Breast epithelium (tissue), 4 donors: ENCODE data around the gene DMAP1. TPM values are rescaled to one million over a fixed set of nuclear protein-coding genes. Genes with fewer than 3 reads are reported as not detected.
A peak's percentile ranks its signal among the peaks of the same experiment; 100 is the strongest.

Experiments used
- DNase-seq, 2 donors: peaks; one replicate each; pipeline ENCODE4 v3.0.0-alpha.2; 2019; ENCODE audit warnings: low spot score in 2 of 2
- H3K27ac ChIP-seq, 2 donors: fragments of 200-600 bp; sonication (generic) in 1 of 2; one replicate each; pipeline ENCODE4 v1.5.1; 2016 to 2019; ENCODE audit warnings: mild to moderate bottlenecking in 1 of 2
- H3K27me3 ChIP-seq, 2 donors: fragments of 200-600 bp; sonication (generic) in 1 of 2; one replicate each; pipeline versions ENCODE4 v1.5.1 to v1.6.0; 2017 to 2019; ENCODE audit warnings: control low read depth in 1 of 2, mild to moderate bottlenecking in 1 of 2
- H3K36me3 ChIP-seq: fragments of 200-600 bp; one replicate; pipeline ENCODE4 v1.5.1; 2019
- H3K4me1 ChIP-seq, 2 donors: fragments of 200-600 bp; sonication (generic); one replicate each; pipeline ENCODE4 v1.5.1; 2016 to 2019; ENCODE audit warnings: control low read depth in 1 of 2
- H3K4me3 ChIP-seq, 3 donors: fragments of 200-600 bp; sonication (generic); 1 replicate in 2 of 3; 2 replicates in 1 of 3; pipeline ENCODE4 v1.5.1; 2016 to 2019; ENCODE audit warnings: mild to moderate bottlenecking in 3 of 3, moderate library complexity in 2 of 3
- H3K9me3 ChIP-seq, 2 donors: fragments of 200-600 bp; sonication (generic) in 1 of 2; one replicate each; pipeline ENCODE4 v1.5.1; 2016 to 2019; ENCODE audit warnings: control low read depth in 1 of 2
- POLR2A ChIP-seq: fragments of 450-650 bp; IDR thresholded peaks from one replicate; pipeline ENCODE4 v1.6.1; 2016; ENCODE audit warnings: antibody characterized with exemption, mild to moderate bottlenecking, moderate library complexity
- POLR2AphosphoS5 ChIP-seq, 3 donors: sonication (generic); formaldehyde crosslinking; IDR thresholded peaks; one replicate each; pipeline ENCODE4 v1.6.1; 2017; ENCODE audit warnings: antibody characterized with exemption in 3 of 3
- intact Hi-C: fragments of 100-400 bp; cut with DNase I; formaldehyde crosslinking; loops from one replicate; pipeline ENCODE4 v1.15.1; 2023; ENCODE audit warnings: low total_unique reads
- total RNA-seq, 3 donors: library from RNA; depleted of rRNA; stranded (reverse); fragments of >200 nt; gene quantifications; one replicate each; pipeline ENCODE4 v1.1.0, GENCODE V29; 2016
- TF ChIP-seq, protein P1 (sequence below), 3 donors: fragments of 450-650 bp; IDR thresholded peaks; one replicate each; pipeline ENCODE4 v1.5.1; 2016 to 2017; ENCODE audit warnings: antibody characterized with exemption in 3 of 3, mild to moderate bottlenecking in 3 of 3, moderate library complexity in 3 of 3

DMAP1 gene
- total RNA-seq, 3 donors from 2014 or later, result 40.3 to 66.2 (median 51.4) TPM

DNA sequence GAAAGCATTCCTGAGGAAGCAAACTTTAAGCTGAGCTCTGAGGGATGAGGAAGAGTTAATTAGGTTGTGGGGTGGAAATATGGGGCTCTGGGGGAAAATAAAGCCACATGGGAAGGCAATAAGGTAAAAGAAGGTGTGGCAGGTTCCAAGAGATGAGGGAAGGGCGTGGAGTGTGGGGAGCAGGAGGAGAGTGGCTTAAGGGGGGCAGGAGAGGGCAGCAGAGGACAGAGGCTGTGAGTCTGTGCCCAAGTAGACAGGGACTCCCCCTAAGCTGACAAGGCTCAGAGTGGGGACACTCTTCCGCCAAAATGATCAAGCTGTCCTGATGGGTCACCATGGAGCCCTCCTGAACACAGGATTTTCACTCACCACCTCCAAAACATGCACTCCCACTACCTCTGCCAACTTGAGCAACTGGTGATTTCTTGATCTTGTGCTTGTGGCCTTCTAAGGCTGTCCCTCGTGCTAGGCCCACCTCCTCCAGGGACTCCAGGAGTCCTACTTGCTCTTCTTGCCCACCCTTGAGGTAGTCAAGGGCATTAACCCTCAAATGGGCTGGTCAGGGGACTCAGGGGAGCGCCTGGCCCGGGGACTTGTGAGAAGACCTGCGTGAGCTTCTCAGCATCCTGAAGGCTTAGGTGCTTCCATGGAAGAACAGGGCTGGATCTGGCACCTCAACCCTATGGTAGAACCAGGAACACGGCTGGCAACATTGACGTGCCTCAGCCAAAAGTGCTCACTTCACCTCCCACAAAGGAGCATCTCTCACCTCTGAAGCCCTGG lies 23.4 kb downstream of the DMAP1 start:
- Histone ChIP-seq H3K9me3 (no peaks in the 10 kb centered on the region), H3K36me3 (no peaks in the 10 kb centered on the region), H3K4me1 (no peaks in the 10 kb centered on the region), H3K27ac (no peak overlapping the region), H3K27me3 (no peaks in the 10 kb centered on the region), H3K4me3 (no peak overlapping the region)
- no peak for TF ChIP-seq POLR2AphosphoS5 (IDR thresholded peaks at IDR 0.05)
- no peak for TF ChIP-seq POLR2A
- TF ChIP-seq, protein P1, sequence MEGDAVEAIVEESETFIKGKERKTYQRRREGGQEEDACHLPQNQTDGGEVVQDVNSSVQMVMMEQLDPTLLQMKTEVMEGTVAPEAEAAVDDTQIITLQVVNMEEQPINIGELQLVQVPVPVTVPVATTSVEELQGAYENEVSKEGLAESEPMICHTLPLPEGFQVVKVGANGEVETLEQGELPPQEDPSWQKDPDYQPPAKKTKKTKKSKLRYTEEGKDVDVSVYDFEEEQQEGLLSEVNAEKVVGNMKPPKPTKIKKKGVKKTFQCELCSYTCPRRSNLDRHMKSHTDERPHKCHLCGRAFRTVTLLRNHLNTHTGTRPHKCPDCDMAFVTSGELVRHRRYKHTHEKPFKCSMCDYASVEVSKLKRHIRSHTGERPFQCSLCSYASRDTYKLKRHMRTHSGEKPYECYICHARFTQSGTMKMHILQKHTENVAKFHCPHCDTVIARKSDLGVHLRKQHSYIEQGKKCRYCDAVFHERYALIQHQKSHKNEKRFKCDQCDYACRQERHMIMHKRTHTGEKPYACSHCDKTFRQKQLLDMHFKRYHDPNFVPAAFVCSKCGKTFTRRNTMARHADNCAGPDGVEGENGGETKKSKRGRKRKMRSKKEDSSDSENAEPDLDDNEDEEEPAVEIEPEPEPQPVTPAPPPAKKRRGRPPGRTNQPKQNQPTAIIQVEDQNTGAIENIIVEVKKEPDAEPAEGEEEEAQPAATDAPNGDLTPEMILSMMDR (IDR thresholded peaks at IDR 0.05), result no peak
- intact Hi-C loops, result no loop called here
- DNase-seq, result no peak

DNA sequence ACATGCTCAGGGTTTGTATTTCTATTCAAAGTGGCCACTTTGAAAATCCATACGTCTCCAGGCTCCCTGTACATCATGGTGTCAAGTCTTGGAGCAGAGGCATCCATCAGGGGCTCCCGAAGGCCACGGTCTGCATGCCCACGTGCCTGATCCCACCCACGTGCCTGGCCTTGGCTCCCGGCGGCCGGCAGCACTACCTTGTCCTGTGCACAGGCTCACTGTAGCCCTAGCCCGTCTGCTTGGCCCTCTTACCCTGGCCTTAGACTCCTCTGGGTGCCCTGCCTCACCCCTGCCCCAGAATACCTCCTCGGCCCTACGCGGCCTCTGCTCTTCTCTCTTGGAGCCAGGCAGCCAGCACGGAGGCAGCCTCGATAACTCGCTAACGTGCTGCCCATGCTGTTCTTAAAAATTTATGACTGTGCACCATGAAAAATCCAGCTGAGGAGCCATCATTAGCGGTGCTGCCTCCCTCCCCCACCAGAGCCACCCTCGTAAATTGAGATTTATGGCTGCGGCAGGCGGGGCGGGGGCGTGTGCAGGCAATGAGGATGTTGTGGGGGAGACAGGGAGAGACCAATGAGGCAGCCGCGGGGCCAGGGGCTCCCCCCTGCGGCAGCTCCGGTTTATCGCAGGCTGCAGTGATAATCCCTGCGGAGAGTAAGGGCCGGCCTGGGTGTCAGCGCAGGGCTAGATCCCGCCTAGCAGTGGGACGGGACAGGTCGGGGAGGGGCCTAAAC lies 24.6 kb downstream of the DMAP1 start:
- Histone ChIP-seq H3K9me3 (no peaks in the 10 kb centered on the region), H3K4me1 (no peaks in the 10 kb centered on the region), H3K36me3 (no peaks in the 10 kb centered on the region), H3K27me3 (no peaks in the 10 kb centered on the region), H3K27ac (peak overlapping the region in 1 of 2 donors; percentile 87), H3K4me3 (peak overlapping the region in 1 of 3 donors; percentile 39)
- intact Hi-C loops, result no loop called here
- no peak for DNase-seq
- TF ChIP-seq POLR2A (no peak), POLR2AphosphoS5 (IDR thresholded peaks at IDR 0.05) (no peak)
- TF ChIP-seq, protein P1 (IDR thresholded peaks at IDR 0.05), result peak in 1 of 3 donors; percentile 33

DNA sequence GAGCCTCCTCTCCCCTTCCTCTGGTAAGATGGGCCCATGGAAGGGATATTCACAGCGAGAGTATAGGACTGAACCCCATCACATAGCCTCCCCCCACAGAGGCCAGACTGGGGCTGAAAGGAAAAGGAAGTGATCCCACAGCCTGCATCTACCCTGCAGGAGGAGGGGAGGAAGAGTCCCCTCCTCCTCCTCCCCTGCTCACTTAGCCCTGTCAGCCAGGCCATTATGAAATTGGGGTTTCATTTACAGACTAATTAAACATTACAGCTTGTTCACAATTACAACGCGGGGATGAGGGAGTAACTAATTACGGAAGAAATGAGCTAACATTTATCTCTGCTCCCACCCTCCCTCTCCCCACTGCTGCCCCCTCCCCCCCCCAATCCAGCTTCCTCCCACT lies 25.4 kb downstream of the DMAP1 start:
- Histone ChIP-seq H3K9me3 (no peaks in the 10 kb centered on the region), H3K4me3 (no peak overlapping the region), H3K27me3 (no peaks in the 10 kb centered on the region), H3K27ac (peak overlapping the region in 1 of 2 donors; percentile 87), H3K4me1 (no peaks in the 10 kb centered on the region), H3K36me3 (no peaks in the 10 kb centered on the region)
- DNase-seq, result no peak
- intact Hi-C loops, result no loop called here
- TF ChIP-seq POLR2AphosphoS5 (IDR thresholded peaks at IDR 0.05) (no peak), POLR2A (no peak)
- TF ChIP-seq, protein P1 (IDR thresholded peaks at IDR 0.05), result no peak

DNA sequence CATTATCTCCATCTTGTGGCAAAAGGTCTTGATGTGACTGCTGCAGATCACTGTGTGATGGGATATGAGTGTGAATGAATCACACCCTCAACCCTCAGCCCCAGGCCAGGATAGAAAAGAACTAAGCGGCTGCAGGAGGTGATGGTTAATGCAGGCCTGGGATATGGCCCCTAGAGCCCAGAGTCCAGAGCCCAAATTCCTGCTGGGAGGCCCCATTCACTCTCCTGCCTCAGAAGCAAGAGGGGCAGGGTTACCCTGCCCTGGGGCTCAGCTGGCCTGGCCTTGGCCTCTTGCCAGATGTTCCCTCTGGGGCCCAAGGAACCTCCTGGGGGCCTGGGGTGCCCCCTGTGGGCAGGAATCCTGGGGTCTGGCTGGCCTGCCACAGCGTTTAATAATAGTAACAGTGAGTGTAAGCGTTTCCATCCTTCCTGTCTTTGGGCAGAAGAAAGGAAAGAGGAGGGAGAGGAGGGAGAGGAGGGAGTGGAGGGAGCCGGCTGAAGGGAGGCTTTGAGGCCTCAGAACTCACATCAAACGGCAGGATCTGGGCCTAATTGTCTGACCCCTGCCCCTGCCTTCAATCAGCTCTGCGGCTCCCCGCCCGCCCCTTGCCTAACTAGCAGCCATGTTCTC lies 26.2 kb downstream of the DMAP1 start:
- intact Hi-C loops, result no loop called here
- Histone ChIP-seq H3K4me3 (no peak overlapping the region), H3K9me3 (no peaks in the 10 kb centered on the region), H3K27me3 (no peaks in the 10 kb centered on the region), H3K27ac (peak overlapping the region; percentile 27 to 87), H3K36me3 (no peaks in the 10 kb centered on the region), H3K4me1 (no peaks in the 10 kb centered on the region)
- no peak for DNase-seq
- no peak for TF ChIP-seq POLR2AphosphoS5 (IDR thresholded peaks at IDR 0.05)
- no peak for TF ChIP-seq POLR2A
- TF ChIP-seq, protein P1 (IDR thresholded peaks at IDR 0.05), result no peak

DNA sequence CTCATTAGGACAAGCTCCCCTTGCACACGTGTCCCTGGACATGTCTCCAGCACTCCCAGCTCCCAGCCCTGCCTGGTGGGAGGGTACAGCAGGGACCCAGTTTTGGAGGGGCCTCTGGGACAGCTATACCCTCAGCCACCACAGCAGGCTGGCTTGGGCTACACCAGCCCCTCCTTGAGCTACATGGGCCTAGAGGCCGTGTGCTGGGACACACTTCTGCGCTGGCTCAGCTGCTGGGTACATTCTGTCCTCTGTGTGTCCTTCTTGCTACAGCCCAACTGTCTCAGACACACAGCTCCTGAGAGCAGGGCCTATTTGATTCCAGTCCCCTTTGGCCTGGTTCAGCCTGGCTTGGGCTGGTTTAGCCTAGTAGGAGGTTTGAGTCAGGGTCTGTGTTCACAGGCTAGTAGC lies 26.7 kb downstream of the DMAP1 start:
- intact Hi-C loops, result no loop called here
- TF ChIP-seq POLR2AphosphoS5 (IDR thresholded peaks at IDR 0.05) (peak in 1 of 3 donors; percentile 50), POLR2A (no peak)
- TF ChIP-seq, protein P1 (IDR thresholded peaks at IDR 0.05), result no peak
- no peak overlapping the region for H3K4me3 ChIP-seq
- H3K9me3 ChIP-seq, result no peaks in the 10 kb centered on the region
- peak overlapping the region; percentile 27 to 87 for H3K27ac ChIP-seq
- no peak for DNase-seq
- no peaks in the 10 kb centered on the region for H3K4me1 ChIP-seq
- no peaks in the 10 kb centered on the region for H3K36me3 ChIP-seq
- no peaks in the 10 kb centered on the region for H3K27me3 ChIP-seq
